SU-DHL-6 (cell line): ENCODE data around the gene TDRD1.

Experiments
- H2AFZ ChIP-seq: fragments of 200-600 bp; sonication (generic); 2 replicates; pipeline ENCODE4 v1.6.1; 2014; ENCODE audit warnings: low read depth, mild to moderate bottlenecking, moderate library complexity, mixed read lengths, antibody characterized with exemption, low read length; ENCODE audit not compliant: severe bottlenecking
- H3F3A ChIP-seq: fragments of 200-600 bp; shearing (Covaris generic); 2 replicates; pipeline ENCODE4 v1.6.0; 2016; ENCODE audit warnings: antibody characterized with exemption, mild to moderate bottlenecking; ENCODE audit not compliant: insufficient read depth
- H3K27ac ChIP-seq: fragments of 200-600 bp; sonication (generic); 2 replicates; pipeline ENCODE4 v1.5.1; 2016; ENCODE audit warnings: low read depth, mild to moderate bottlenecking, low read length, moderate library complexity, mixed read lengths
- H3K27me3 ChIP-seq: fragments of 200-600 bp; sonication (generic), shearing (Covaris generic); 2 replicates; pipeline ENCODE4 v1.6.0; 2014; ENCODE audit warnings: mild to moderate bottlenecking, low read length
- H3K36me3 ChIP-seq: fragments of 200-600 bp; sonication (generic); 2 replicates; pipeline ENCODE4 v1.6.1; 2014; ENCODE audit warnings: mild to moderate bottlenecking, low read length, mixed read lengths
- H3K4me2 ChIP-seq: fragments of 300-600, 200-600 bp; shearing (Covaris generic), sonication (generic); 2 replicates; pipeline ENCODE4 v1.6.0; 2014; ENCODE audit warnings: low read length, low read depth, mild to moderate bottlenecking; ENCODE audit not compliant: poor library complexity, severe bottlenecking
- H3K4me3 ChIP-seq: fragments of 200-600 bp; sonication (generic); 2 replicates; pipeline ENCODE4 v1.5.1; 2014; ENCODE audit warnings: antibody characterized with exemption, low read length, mild to moderate bottlenecking, mixed read lengths; ENCODE audit not compliant: insufficient read depth, poor library complexity, severe bottlenecking
- H3K79me2 ChIP-seq: fragments of 200-600 bp; sonication (generic); 2 replicates; pipeline ENCODE4 v1.6.1; 2014; ENCODE audit warnings: mild to moderate bottlenecking, low read length, moderate library complexity; ENCODE audit not compliant: insufficient read depth
- H3K9ac ChIP-seq: fragments of 200-600 bp; sonication (generic); 2 replicates; pipeline ENCODE4 v1.7.0; 2014; ENCODE audit warnings: mild to moderate bottlenecking, low read length
- H3K9me2 ChIP-seq: fragments of 200-600 bp; sonication (generic); replicated peaks from 2 replicates; pipeline ENCODE4 v1.6.1; 2014; ENCODE audit warnings: low read length; ENCODE audit not compliant: insufficient read depth
- H3K9me3 ChIP-seq: fragments of 200-600 bp; sonication (generic); 2 replicates; pipeline ENCODE4 v1.6.1; 2014; ENCODE audit warnings: low read length, mixed read lengths; ENCODE audit not compliant: insufficient read depth
- H4K20me1 ChIP-seq: fragments of 200-600 bp; sonication (generic); 2 replicates; pipeline ENCODE4 v1.6.1; 2014; ENCODE audit warnings: low read depth, mild to moderate bottlenecking, antibody characterized with exemption, low read length, moderate library complexity, mixed read lengths
- EZH2phosphoT487 ChIP-seq: fragments of 200-600 bp; sonication (generic), shearing (Covaris generic); conservative IDR thresholded peaks from 2 replicates; pipeline ENCODE4 v1.6.1; 2018; ENCODE audit warnings: mild to moderate bottlenecking, antibody characterized with exemption, low read length, moderate library complexity, mixed read lengths
- TF ChIP-seq, protein P1 (sequence below): fragments of 200-600 bp; sonication (generic); IDR thresholded peaks from one replicate; pipeline ENCODE4 v1.5.1; 2017; ENCODE audit warnings: antibody characterized with exemption, mild to moderate bottlenecking, low read length, moderate library complexity; ENCODE audit not compliant: insufficient read depth, poor library complexity, severe bottlenecking

The TDRD1 gene

DNA sequence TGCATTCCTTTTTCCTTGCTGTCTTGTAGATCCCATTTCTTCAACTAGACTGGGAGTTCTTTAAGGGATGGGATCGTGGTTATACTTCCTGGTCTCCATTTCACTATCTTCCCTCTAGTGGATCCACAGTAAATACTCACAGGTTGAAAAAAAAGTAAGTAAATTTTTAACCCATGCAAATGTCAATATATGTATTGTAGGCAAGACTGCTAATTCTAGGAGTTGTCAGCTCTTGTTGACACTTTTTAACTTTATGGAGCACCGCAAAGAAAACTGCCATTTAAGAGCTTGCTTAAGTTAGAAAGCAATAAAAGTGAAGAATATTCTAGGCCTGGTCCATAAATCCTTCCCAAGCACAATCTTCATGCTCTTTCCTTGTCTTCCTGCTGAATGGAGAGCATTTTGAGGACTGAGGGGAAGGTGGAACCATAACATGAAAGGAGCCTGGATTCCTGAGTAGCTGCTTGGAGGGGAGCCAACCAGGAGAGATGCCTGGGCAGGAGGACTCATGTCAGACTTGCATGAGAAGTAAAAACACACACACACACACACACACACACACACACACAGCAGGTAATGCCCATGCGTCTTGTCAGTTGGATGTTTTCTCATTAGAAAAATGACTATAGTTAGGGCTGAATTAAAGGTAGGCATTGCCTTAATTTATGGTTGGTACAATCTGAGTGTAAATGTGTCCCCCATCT lies 92.1 kb downstream of the TDRD1 start:
- H3K4me3 ChIP-seq = no peak overlapping the region
- no peak overlapping the region for H3K9ac ChIP-seq
- H3F3A ChIP-seq = no peaks in the 10 kb centered on the region
- H3K27ac ChIP-seq = no peak overlapping the region
- H3K36me3 ChIP-seq = no peaks in the 10 kb centered on the region
- no peaks in the 10 kb centered on the region for H3K79me2 ChIP-seq
- no peaks in the 10 kb centered on the region for H3K9me3 ChIP-seq
- H3K27me3 ChIP-seq = no peaks in the 10 kb centered on the region
- H3K4me2 ChIP-seq = no peak overlapping the region
- H3K9me2 ChIP-seq = no peaks in the 10 kb centered on the region
- TF ChIP-seq, protein P1, sequence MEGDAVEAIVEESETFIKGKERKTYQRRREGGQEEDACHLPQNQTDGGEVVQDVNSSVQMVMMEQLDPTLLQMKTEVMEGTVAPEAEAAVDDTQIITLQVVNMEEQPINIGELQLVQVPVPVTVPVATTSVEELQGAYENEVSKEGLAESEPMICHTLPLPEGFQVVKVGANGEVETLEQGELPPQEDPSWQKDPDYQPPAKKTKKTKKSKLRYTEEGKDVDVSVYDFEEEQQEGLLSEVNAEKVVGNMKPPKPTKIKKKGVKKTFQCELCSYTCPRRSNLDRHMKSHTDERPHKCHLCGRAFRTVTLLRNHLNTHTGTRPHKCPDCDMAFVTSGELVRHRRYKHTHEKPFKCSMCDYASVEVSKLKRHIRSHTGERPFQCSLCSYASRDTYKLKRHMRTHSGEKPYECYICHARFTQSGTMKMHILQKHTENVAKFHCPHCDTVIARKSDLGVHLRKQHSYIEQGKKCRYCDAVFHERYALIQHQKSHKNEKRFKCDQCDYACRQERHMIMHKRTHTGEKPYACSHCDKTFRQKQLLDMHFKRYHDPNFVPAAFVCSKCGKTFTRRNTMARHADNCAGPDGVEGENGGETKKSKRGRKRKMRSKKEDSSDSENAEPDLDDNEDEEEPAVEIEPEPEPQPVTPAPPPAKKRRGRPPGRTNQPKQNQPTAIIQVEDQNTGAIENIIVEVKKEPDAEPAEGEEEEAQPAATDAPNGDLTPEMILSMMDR = no peak
- TF ChIP-seq EZH2phosphoT487 = no peak
- no peak overlapping the region for H2AFZ ChIP-seq
- no peaks in the 10 kb centered on the region for H4K20me1 ChIP-seq

DNA sequence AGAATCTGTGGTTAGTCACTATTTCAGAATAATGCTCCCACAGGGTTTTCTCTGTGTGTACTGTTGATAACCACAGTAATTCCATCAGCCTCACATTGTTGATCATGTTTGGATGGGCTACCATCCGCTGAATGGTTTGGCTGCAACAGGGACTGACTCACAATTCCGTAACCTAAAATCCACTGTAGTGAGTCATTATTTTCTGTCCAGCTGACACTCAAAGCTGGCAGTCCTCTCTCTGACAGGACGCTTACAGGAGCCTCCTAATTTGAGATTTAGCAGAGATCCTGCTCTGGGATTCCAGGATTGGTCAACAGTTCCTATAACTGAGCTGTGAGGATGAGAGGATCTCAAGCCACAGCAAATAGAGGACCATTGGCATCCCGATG lies 92.6 kb downstream of the TDRD1 start:
- H3K9me3 ChIP-seq = no peaks in the 10 kb centered on the region
- no peaks in the 10 kb centered on the region for H3K36me3 ChIP-seq
- no peaks in the 10 kb centered on the region for H3K27me3 ChIP-seq
- H3K4me3 ChIP-seq = no peak overlapping the region
- H3K9me2 ChIP-seq = no peaks in the 10 kb centered on the region
- no peak overlapping the region for H3K27ac ChIP-seq
- no peak overlapping the region for H3K4me2 ChIP-seq
- H2AFZ ChIP-seq = no peak overlapping the region
- no peak overlapping the region for H3K9ac ChIP-seq
- no peaks in the 10 kb centered on the region for H3F3A ChIP-seq
- TF ChIP-seq, protein P1 = no peak
- no peak for TF ChIP-seq EZH2phosphoT487
- H4K20me1 ChIP-seq = no peaks in the 10 kb centered on the region
- H3K79me2 ChIP-seq = no peaks in the 10 kb centered on the region

DNA sequence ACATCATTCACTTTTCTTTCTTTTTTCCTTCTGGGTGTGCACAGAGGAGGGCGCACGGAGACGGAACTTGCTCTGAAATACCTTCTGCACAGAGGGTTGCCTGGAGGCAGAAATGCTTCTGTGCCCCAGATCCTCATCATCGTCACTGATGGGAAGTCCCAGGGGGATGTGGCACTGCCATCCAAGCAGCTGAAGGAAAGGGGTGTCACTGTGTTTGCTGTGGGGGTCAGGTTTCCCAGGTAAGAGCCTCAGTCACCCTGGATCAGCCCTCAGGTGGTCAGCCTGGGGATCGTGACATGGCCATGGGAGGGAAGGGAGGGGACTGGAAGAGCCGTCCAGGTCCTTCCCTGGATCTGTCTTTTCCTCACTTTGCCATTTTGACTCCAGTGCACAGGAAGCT lies 93.5 kb downstream of the TDRD1 start:
- Histone ChIP-seq H3F3A (no peaks in the 10 kb centered on the region), H3K36me3 (no peaks in the 10 kb centered on the region), H3K9me2 (no peaks in the 10 kb centered on the region), H2AFZ (no peak overlapping the region), H3K9me3 (no peaks in the 10 kb centered on the region), H4K20me1 (no peaks in the 10 kb centered on the region), H3K79me2 (no peaks in the 10 kb centered on the region), H3K4me2 (no peak overlapping the region), H3K27me3 (no peaks in the 10 kb centered on the region), H3K27ac (no peak overlapping the region), H3K4me3 (no peak overlapping the region), H3K9ac (no peak overlapping the region)
- TF ChIP-seq EZH2phosphoT487 = no peak
- TF ChIP-seq, protein P1 = no peak
